Measurements from ENCODE around the gene ARHGAP11A.
"Not testable (repeated sequence)": the region's sequence is repeated elsewhere in the genome, so short reads cannot be mapped to it uniquely, and the experiment has no call there.

The ARHGAP11A gene

GRCh38 chr15:32615051-32615870 lies at the start of gene ARHGAP11A:
TSS of gene ARHGAP11A (plus strand) at chr15:32615504. CDS start at chr15:32616212, 708 bp downstream.
- peak; percentile 62 to 65 for DNase-seq (ENCODE audit: low read depth in 2 of 2)

GRCh38 chr15:32568988-32569387 lies 46.3 kb upstream of the ARHGAP11A start:
- DNase-seq (ENCODE audit: low read depth in 2 of 2) = not testable (repeated sequence)

- not testable (repeated sequence) for DNase-seq (ENCODE audit: low read depth in 2 of 2)
Measured at GRCh38 chr15:32578482-32578881, 36.8 kb upstream of the ARHGAP11A start.

- not testable (repeated sequence) for DNase-seq (ENCODE audit: low read depth in 2 of 2)
Measured at GRCh38 chr15:32585844-32586243, 29.5 kb upstream of the ARHGAP11A start.

- not testable (repeated sequence) for DNase-seq (ENCODE audit: low read depth in 2 of 2)
Measured at GRCh38 chr15:32593151-32593550, 22.2 kb upstream of the ARHGAP11A start, which contains the start of gene GOLGA8N. TSS of gene GOLGA8N (plus strand) at chr15:32593456.

GRCh38 chr15:32609518-32609917 lies 5.8 kb upstream of the ARHGAP11A start:
- DNase-seq (ENCODE audit: low read depth in 2 of 2) = not testable (repeated sequence)

- not testable (repeated sequence) for DNase-seq (ENCODE audit: low read depth in 2 of 2)
Measured at GRCh38 chr15:32610719-32611118, 4.6 kb upstream of the ARHGAP11A start.

GRCh38 chr15:32614712-32615050 lies 623 bp upstream of the ARHGAP11A start:
- peak in 1 of 2 donors; percentile 1 for DNase-seq (ENCODE audit: low read depth in 2 of 2)

GRCh38 chr15:32615871-32616426 lies 645 bp downstream of the ARHGAP11A start:
- DNase-seq (ENCODE audit: low read depth in 2 of 2) = not testable (repeated sequence)

GRCh38 chr15:32636410-32636809 lies 21.1 kb downstream of the ARHGAP11A start:
- no peak for DNase-seq (ENCODE audit: low read depth in 2 of 2)

- DNase-seq (ENCODE audit: low read depth in 2 of 2) = no peak
Measured at GRCh38 chr15:32636908-32637567, 21.7 kb downstream of the ARHGAP11A start.

- no peak for DNase-seq (ENCODE audit: low read depth in 2 of 2)
Measured at GRCh38 chr15:32637704-32638103, 22.4 kb downstream of the ARHGAP11A start.

- DNase-seq (ENCODE audit: low read depth in 2 of 2) = no peak
Measured at GRCh38 chr15:32641517-32642059, 26.3 kb downstream of the ARHGAP11A start, which contains the start of gene SCG5. TSS of gene SCG5 (plus strand) at chr15:32641710. CDS start at chr15:32643593, 1,883 bp downstream.

- DNase-seq (ENCODE audit: low read depth in 2 of 2) = no peak
Measured at GRCh38 chr15:32642667-32643435, 27.5 kb downstream of the ARHGAP11A start.

GRCh38 chr15:32643907-32644445 lies 28.7 kb downstream of the ARHGAP11A start:
- DNase-seq (ENCODE audit: low read depth in 2 of 2) = no peak

- DNase-seq (ENCODE audit: low read depth in 2 of 2) = no peak
Measured at GRCh38 chr15:32646291-32646690, 31.0 kb downstream of the ARHGAP11A start.

- DNase-seq (ENCODE audit: low read depth in 2 of 2) = no peak
Measured at GRCh38 chr15:32649342-32649741, 34.0 kb downstream of the ARHGAP11A start.

- DNase-seq (ENCODE audit: low read depth in 2 of 2) = no peak
Measured at GRCh38 chr15:32651229-32651837, 36.0 kb downstream of the ARHGAP11A start.

- DNase-seq (ENCODE audit: low read depth in 2 of 2) = no peak
Measured at GRCh38 chr15:32652178-32652577, 36.9 kb downstream of the ARHGAP11A start.

GRCh38 chr15:32656091-32656490 lies 40.8 kb downstream of the ARHGAP11A start:
- DNase-seq (ENCODE audit: low read depth in 2 of 2) = no peak

- DNase-seq (ENCODE audit: low read depth in 2 of 2) = no peak
Measured at GRCh38 chr15:32656496-32656895, 41.2 kb downstream of the ARHGAP11A start.

Data from stimulated activated CD8-positive, alpha-beta memory T cell treated with anti-CD3 and anti-CD28 coated beads, Interleukin-15, amount 100 ng/mL, for 4 hours (primary cell).